Ishikawa (cell line): ENCODE data around the gene PARVG.

Source experiments
- EP300 ChIP-seq: IDR thresholded peaks from 2 replicates; pipeline ENCODE4 v1.6.1; 2012; ENCODE audit warnings: borderline replicate concordance
- TAF1 ChIP-seq: IDR thresholded peaks from 2 replicates; pipeline ENCODE4 v1.6.1; 2012; ENCODE audit warnings: low read depth, mild to moderate bottlenecking
- USF1 ChIP-seq: IDR thresholded peaks from 2 replicates; pipeline ENCODE4 v1.6.1; 2012

GRCh38 chr22:44237290-44237689, 56.6 kb downstream of the PARVG start:
- TF ChIP-seq TAF1 (no peak), USF1 (no peak), EP300 (no peak)
